ENCODE data around the gene C2orf68. TPM values are rescaled to one million over a fixed set of nuclear protein-coding genes. Genes with fewer than 3 reads are reported as not detected.

C2orf68 gene
- total RNA-seq, 1 experiment from 2014 or later, result 69.6 TPM

GRCh38 chr2:85588645-85589044 lies 23.2 kb downstream of the C2orf68 start (continued):
- no peak for TF ChIP-seq E2F5 (CRISPR knock-in tag; IDR thresholded peaks at IDR 0.05)
- no peak for TF ChIP-seq GTF2I (CRISPR knock-in tag; conservative IDR thresholded peaks at IDR 0.05)
- no peak for TF ChIP-seq CREB1 (CRISPR knock-in tag; IDR thresholded peaks at IDR 0.05)
- no peak for TF ChIP-seq TCF7 (CRISPR knock-in tag; IDR thresholded peaks at IDR 0.05; ENCODE audit: low read depth)
- TF ChIP-seq ETV6 (CRISPR knock-in tag; IDR thresholded peaks at IDR 0.05), result no peak
- no peak for TF ChIP-seq CBFB (CRISPR knock-in tag; IDR thresholded peaks at IDR 0.05; ENCODE audit: low read depth)

- ATAC-seq (no peak), DNase-seq (ENCODE audit: low spot score) (no peak)
- Mint-ChIP-seq H3K27me3 (ENCODE audit: low read depth) (peaks cover 42% of the 10 kb centered on the region), H3K4me1 (peaks cover 11% of the 10 kb centered on the region), H3K4me3 (no peak overlapping the region), H3K27ac (no peak overlapping the region), H3K36me3 (no peaks in the 10 kb centered on the region), H3K9me3 (no peaks in the 10 kb centered on the region)
- ChIA-PET CTCF (interaction anchor here (0.7 kb wide), 1 partner anchor 27 kb away, joined by 3 read pairs; the partner anchor contains the start of gene GGCX), POLR2A (interaction anchor here (0.6 to 1.2 kb wide), 2 partner anchors 16 to 49 kb away, joined by 3 read pairs; partner anchors contain the start of gene MAT2A)
- TF ChIP-seq, protein P1, sequence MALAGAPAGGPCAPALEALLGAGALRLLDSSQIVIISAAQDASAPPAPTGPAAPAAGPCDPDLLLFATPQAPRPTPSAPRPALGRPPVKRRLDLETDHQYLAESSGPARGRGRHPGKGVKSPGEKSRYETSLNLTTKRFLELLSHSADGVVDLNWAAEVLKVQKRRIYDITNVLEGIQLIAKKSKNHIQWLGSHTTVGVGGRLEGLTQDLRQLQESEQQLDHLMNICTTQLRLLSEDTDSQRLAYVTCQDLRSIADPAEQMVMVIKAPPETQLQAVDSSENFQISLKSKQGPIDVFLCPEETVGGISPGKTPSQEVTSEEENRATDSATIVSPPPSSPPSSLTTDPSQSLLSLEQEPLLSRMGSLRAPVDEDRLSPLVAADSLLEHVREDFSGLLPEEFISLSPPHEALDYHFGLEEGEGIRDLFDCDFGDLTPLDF (CRISPR knock-in tag; IDR thresholded peaks at IDR 0.05), result no peak
- TF ChIP-seq NFE2L1 (CRISPR knock-in tag; IDR thresholded peaks at IDR 0.05) (no peak), MYBL2 (CRISPR knock-in tag; IDR thresholded peaks at IDR 0.05) (no peak)
- TF ChIP-seq, protein P2, sequence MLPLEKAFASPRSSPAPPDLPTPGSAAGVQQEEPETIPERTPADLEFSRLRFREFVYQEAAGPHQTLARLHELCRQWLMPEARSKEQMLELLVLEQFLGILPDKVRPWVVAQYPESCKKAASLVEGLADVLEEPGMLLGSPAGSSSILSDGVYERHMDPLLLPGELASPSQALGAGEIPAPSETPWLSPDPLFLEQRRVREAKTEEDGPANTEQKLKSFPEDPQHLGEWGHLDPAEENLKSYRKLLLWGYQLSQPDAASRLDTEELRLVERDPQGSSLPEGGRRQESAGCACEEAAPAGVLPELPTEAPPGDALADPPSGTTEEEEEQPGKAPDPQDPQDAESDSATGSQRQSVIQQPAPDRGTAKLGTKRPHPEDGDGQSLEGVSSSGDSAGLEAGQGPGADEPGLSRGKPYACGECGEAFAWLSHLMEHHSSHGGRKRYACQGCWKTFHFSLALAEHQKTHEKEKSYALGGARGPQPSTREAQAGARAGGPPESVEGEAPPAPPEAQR (CRISPR knock-in tag; IDR thresholded peaks at IDR 0.05), result no peak
Observed at GRCh38 chr2:85588236-85588635, 23.6 kb downstream of the C2orf68 start.

DNA sequence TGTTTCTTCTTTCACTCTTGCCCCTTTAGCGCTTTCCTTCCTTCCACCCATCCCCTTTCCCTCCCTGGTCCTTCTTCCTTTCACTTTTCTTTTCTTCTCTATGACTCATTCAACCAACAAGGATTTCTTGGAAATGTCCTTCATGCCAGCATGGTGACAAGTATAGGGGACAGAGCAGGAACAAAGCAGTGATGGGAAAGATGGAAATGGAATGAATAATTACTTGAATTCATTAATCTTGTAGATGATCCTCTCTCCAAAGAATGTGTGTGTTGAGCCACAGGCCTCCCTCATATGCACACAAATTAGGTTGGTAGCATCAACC lies 26.1 kb downstream of the C2orf68 start:
- H3K9me3 Mint-ChIP-seq, result no peaks in the 10 kb centered on the region
- POLR2A ChIA-PET, result interaction anchor here (1.3 kb wide), 1 partner anchor 9 kb away, joined by 5 read pairs; the partner anchor contains the start of gene RNF181
- peaks cover 11% of the 10 kb centered on the region for H3K4me1 Mint-ChIP-seq
- TF ChIP-seq, protein P3, sequence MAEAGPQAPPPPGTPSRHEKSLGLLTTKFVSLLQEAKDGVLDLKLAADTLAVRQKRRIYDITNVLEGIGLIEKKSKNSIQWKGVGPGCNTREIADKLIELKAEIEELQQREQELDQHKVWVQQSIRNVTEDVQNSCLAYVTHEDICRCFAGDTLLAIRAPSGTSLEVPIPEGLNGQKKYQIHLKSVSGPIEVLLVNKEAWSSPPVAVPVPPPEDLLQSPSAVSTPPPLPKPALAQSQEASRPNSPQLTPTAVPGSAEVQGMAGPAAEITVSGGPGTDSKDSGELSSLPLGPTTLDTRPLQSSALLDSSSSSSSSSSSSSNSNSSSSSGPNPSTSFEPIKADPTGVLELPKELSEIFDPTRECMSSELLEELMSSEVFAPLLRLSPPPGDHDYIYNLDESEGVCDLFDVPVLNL (CRISPR knock-in tag; IDR thresholded peaks at IDR 0.05; ENCODE audit: borderline replicate concordance, low read depth), result no peak
- DNase-seq (ENCODE audit: low spot score) (no peak), ATAC-seq (no peak)
- no peak overlapping the region for H3K27ac Mint-ChIP-seq
- H3K36me3 Mint-ChIP-seq, result 0 out of 2 replicates have a peak, but pooled peaks cover 3% of the 10 kb centered on the region
- CTCF ChIA-PET, result interaction anchor here (1.0 kb wide), 1 partner anchor 18 kb away, joined by 6 read pairs; no protein-coding TSS in a partner anchor
- H3K27me3 Mint-ChIP-seq (ENCODE audit: low read depth), result peaks cover 48% of the 10 kb centered on the region
- peak overlapping the region; percentile 14; the same call in 1 of the 2 replicates for H3K4me3 Mint-ChIP-seq

DNA sequence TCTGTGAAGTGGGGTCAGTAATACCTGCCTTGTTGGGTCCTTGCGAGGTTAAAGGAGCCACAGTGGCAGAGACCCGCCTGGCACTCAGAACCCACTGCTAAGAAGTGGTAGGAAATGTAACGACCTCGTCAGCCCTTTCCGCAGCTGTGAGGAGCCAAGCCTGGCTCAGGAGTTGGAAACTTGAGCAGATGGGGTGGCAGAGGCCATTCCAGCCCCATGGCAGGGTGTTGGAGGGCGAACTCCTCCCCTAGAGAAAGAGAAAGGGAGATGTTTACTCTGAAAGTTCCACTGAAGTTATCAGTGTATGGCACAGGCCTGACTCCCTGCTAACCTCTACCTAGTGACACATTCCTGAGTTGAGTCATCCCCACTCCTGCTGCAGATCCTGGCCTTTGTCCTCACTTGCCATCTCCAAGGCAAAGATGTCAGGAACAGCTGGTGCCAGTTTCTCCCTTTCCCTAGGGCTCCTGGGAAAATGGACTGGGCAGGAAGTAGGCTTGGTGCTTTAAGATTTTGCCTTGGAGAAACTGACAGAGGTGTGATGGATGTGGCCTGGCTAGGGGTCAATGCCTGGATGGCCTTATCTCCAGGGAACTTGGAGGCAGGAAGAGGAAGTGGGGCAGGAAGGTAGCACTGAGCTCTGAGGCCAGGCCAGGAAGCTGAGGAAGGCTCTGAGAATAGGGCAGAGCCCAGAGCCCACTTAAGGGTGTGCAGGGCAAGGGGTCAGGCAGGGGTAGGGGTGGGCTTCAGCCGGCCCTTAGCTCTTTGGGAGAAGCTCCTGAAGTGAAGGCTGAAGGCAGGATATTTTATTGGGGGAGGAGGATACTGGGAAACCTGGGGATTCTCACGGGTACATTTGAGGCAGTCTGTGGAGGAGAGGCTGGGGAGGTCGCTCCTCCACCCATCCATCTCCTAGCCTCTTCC lies 26.7 kb downstream of the C2orf68 start:
- Mint-ChIP-seq H3K27ac (no peak overlapping the region; the same call in 1 of the 2 replicates), H3K4me3 (peak overlapping the region; percentile 59), H3K27me3 (ENCODE audit: low read depth) (peaks cover 42% of the 10 kb centered on the region), H3K36me3 (0 out of 2 replicates have a peak, but pooled peaks cover 3% of the 10 kb centered on the region), H3K4me1 (peaks cover 14% of the 10 kb centered on the region), H3K9me3 (no peaks in the 10 kb centered on the region)
- peak; percentile 9 for ATAC-seq
- DNase-seq (ENCODE audit: low spot score), result no peak
- ChIA-PET POLR2A (interaction anchor here (1.3 kb wide), 1 partner anchor 10 kb away, joined by 5 read pairs; the partner anchor contains the start of gene RNF181), CTCF (interaction anchor here (1.0 kb wide), 1 partner anchor 17 kb away, joined by 6 read pairs; no protein-coding TSS in a partner anchor)
- TF ChIP-seq MYBL2 (CRISPR knock-in tag; IDR thresholded peaks at IDR 0.05), result no peak
- TF ChIP-seq FOXP1 (CRISPR knock-in tag; IDR thresholded peaks at IDR 0.05; ENCODE audit: borderline replicate concordance), result no peak
- no peak for TF ChIP-seq ATF2 (CRISPR knock-in tag; IDR thresholded peaks at IDR 0.05; ENCODE audit: borderline replicate concordance, low read depth)
- peak; percentile 84 for TF ChIP-seq GABPB1 (CRISPR knock-in tag; IDR thresholded peaks at IDR 0.05)
- TF ChIP-seq IRF2 (CRISPR knock-in tag; IDR thresholded peaks at IDR 0.05; ENCODE audit: borderline replicate concordance, low read depth), result no peak
- TF ChIP-seq, protein P4, sequence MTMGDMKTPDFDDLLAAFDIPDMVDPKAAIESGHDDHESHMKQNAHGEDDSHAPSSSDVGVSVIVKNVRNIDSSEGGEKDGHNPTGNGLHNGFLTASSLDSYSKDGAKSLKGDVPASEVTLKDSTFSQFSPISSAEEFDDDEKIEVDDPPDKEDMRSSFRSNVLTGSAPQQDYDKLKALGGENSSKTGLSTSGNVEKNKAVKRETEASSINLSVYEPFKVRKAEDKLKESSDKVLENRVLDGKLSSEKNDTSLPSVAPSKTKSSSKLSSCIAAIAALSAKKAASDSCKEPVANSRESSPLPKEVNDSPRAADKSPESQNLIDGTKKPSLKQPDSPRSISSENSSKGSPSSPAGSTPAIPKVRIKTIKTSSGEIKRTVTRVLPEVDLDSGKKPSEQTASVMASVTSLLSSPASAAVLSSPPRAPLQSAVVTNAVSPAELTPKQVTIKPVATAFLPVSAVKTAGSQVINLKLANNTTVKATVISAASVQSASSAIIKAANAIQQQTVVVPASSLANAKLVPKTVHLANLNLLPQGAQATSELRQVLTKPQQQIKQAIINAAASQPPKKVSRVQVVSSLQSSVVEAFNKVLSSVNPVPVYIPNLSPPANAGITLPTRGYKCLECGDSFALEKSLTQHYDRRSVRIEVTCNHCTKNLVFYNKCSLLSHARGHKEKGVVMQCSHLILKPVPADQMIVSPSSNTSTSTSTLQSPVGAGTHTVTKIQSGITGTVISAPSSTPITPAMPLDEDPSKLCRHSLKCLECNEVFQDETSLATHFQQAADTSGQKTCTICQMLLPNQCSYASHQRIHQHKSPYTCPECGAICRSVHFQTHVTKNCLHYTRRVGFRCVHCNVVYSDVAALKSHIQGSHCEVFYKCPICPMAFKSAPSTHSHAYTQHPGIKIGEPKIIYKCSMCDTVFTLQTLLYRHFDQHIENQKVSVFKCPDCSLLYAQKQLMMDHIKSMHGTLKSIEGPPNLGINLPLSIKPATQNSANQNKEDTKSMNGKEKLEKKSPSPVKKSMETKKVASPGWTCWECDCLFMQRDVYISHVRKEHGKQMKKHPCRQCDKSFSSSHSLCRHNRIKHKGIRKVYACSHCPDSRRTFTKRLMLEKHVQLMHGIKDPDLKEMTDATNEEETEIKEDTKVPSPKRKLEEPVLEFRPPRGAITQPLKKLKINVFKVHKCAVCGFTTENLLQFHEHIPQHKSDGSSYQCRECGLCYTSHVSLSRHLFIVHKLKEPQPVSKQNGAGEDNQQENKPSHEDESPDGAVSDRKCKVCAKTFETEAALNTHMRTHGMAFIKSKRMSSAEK (CRISPR knock-in tag; IDR thresholded peaks at IDR 0.05; ENCODE audit: borderline replicate concordance), result no peak

Measured in WTC11 (cell line).